ENCODE results near the gene FUT8.

Gene FUT8

GRCh38 chr14:65738339-65738738, 325.8 kb downstream of the FUT8 start:
- no peak for TF ChIP-seq CTCF (IDR thresholded peaks at IDR 0.05; ENCODE audit: control insufficient read depth, insufficient read depth, low read depth, low read length, missing control alignments)
- H3K4me3 ChIP-seq (ENCODE audit: control insufficient read depth, low read depth, low read length): no peak overlapping the region
- DNase-seq (ENCODE audit: low read depth): no peak

- no peak for TF ChIP-seq CTCF (IDR thresholded peaks at IDR 0.05; ENCODE audit: control insufficient read depth, insufficient read depth, low read depth, low read length, missing control alignments)
- peak; percentile 8 for DNase-seq (ENCODE audit: low read depth)
- H3K4me3 ChIP-seq (ENCODE audit: control insufficient read depth, low read depth, low read length): no peak overlapping the region
Measured at GRCh38 chr14:65745396-65746190, 333.1 kb downstream of the FUT8 start.

GRCh38 chr14:65748796-65749195, 336.3 kb downstream of the FUT8 start:
- no peak for TF ChIP-seq CTCF (IDR thresholded peaks at IDR 0.05; ENCODE audit: control insufficient read depth, insufficient read depth, low read depth, low read length, missing control alignments)
- DNase-seq (ENCODE audit: low read depth): no peak
- H3K4me3 ChIP-seq (ENCODE audit: control insufficient read depth, low read depth, low read length): no peak overlapping the region

- TF ChIP-seq CTCF (IDR thresholded peaks at IDR 0.05; ENCODE audit: control insufficient read depth, insufficient read depth, low read depth, low read length, missing control alignments): no peak
- H3K4me3 ChIP-seq (ENCODE audit: control insufficient read depth, low read depth, low read length): no peak overlapping the region
- DNase-seq (ENCODE audit: low read depth): no peak
Measured at GRCh38 chr14:65749287-65749686, 336.8 kb downstream of the FUT8 start.

GRCh38 chr14:65750906-65751305, 338.4 kb downstream of the FUT8 start:
- DNase-seq (ENCODE audit: low read depth): no peak
- no peak for TF ChIP-seq CTCF (IDR thresholded peaks at IDR 0.05; ENCODE audit: control insufficient read depth, insufficient read depth, low read depth, low read length, missing control alignments)
- H3K4me3 ChIP-seq (ENCODE audit: control insufficient read depth, low read depth, low read length): no peak overlapping the region

GRCh38 chr14:65751510-65751909, 339.0 kb downstream of the FUT8 start:
- no peak overlapping the region for H3K4me3 ChIP-seq (ENCODE audit: control insufficient read depth, low read depth, low read length)
- TF ChIP-seq CTCF (IDR thresholded peaks at IDR 0.05; ENCODE audit: control insufficient read depth, insufficient read depth, low read depth, low read length, missing control alignments): no peak
- no peak for DNase-seq (ENCODE audit: low read depth)
